Natural killer cell (primary cell): ENCODE data around the gene GALT. TPM values are rescaled to one million over a fixed set of nuclear protein-coding genes. Genes with fewer than 3 reads are reported as not detected.

ENCODE experiments used
- ATAC-seq, 3 donors: fragments of 150-1000 bp in 2 of 3; fragments of 200-7000 bp in 1 of 3; cut with Tn5 transposase; 1 replicate in 1 of 3; 2 replicates in 2 of 3; pipeline ENCODE4 v1.10.0; 2021; ENCODE audit warnings: mild to moderate bottlenecking in 2 of 3, moderate library complexity in 2 of 3
- DNase-seq, 2 donors: peaks; one replicate each; pipeline versions ENCODE4 v3.0.0 to v3.0.0-alpha.2; 2013 to 2021; ENCODE audit warnings: mixed read lengths in 1 of 2
- H3K27ac ChIP-seq: one replicate; pipeline ENCODE4 v1.5.1; 2013; ENCODE audit warnings: mild to moderate bottlenecking, low read length
- H3K27me3 ChIP-seq: one replicate; pipeline ENCODE4 v1.6.1; 2013; ENCODE audit warnings: low read length; ENCODE audit not compliant: control insufficient read depth, insufficient read depth
- H3K36me3 ChIP-seq: one replicate; pipeline ENCODE4 v1.6.1; 2013; ENCODE audit warnings: low read length; ENCODE audit not compliant: control insufficient read depth, insufficient read depth
- H3K4me1 ChIP-seq: one replicate; pipeline ENCODE4 v1.6.1; 2013; ENCODE audit warnings: low read length; ENCODE audit not compliant: control insufficient read depth, insufficient read depth
- H3K4me3 ChIP-seq: one replicate; pipeline ENCODE4 v1.5.1; 2013; ENCODE audit warnings: low read length
- H3K9me3 ChIP-seq: one replicate; pipeline ENCODE4 v1.6.1; 2013; ENCODE audit warnings: low read length; ENCODE audit not compliant: control insufficient read depth, insufficient read depth
- H3K27ac Mint-ChIP-seq, 2 donors: one replicate each; pipeline ENCODE4 v1.8.0; 2022; ENCODE audit warnings: mild to moderate bottlenecking in 2 of 2, mixed read lengths in 2 of 2, moderate library complexity in 1 of 2
- H3K27me3 Mint-ChIP-seq, 2 donors: one replicate each; pipeline ENCODE4 v1.8.0; 2022; ENCODE audit warnings: low read depth in 2 of 2, mixed read lengths in 2 of 2
- H3K36me3 Mint-ChIP-seq: one replicate; pipeline ENCODE4 v1.8.0; 2022; ENCODE audit warnings: mixed read lengths
- H3K4me1 Mint-ChIP-seq, 2 donors: one replicate each; pipeline ENCODE4 v1.8.0; 2022; ENCODE audit warnings: mixed read lengths in 2 of 2
- H3K4me3 Mint-ChIP-seq: one replicate; pipeline ENCODE4 v1.8.0; 2022; ENCODE audit warnings: mild to moderate bottlenecking, moderate library complexity, mixed read lengths
- H3K9me3 Mint-ChIP-seq, 2 donors: one replicate each; pipeline ENCODE4 v1.8.0; 2022; ENCODE audit warnings: mixed read lengths in 2 of 2
- CTCF ChIP-seq: fragments of 200-600 bp; IDR thresholded peaks from one replicate; pipeline ENCODE4 v1.8.0; 2022; ENCODE audit warnings: antibody characterized with exemption
- WGBS: methylation state at CpG from one replicate; pipeline ENCODE4 v1.1.7; 2013; ENCODE audit warnings: missing lambda C conversion rate; ENCODE audit not compliant: insufficient coverage; 5-methylcytosine and 5-hydroxymethylcytosine counted together
- intact Hi-C: fragments of 100-400 bp; cut with micrococcal nuclease; formaldehyde crosslinking; loops from one replicate; pipeline ENCODE4 v1.14.2; 2022
- total RNA-seq, 4 donors: library from RNA; stranded (reverse); fragments of 120-200 nt in 1 of 4; gene quantifications; one replicate each; pipeline versions ENCODE4 v1.2.3 to v1.2.4, GENCODE V29; 2013 to 2022

The GALT gene
- total RNA-seq, 3 donors from 2014 or later (not counting 1 experiment from before 2014, with no cell fraction given), result 81.9 to 118 (median 89.3) TPM

- DNase-seq (no peak), ATAC-seq (no peak)
- intact Hi-C loops, result no loop called here
- peaks cover 3% of the 10 kb centered on the region for H3K36me3 ChIP-seq
- no peaks in the 10 kb centered on the region for H3K27me3 ChIP-seq
- no peak for TF ChIP-seq CTCF
- Mint-ChIP-seq H3K9me3 (no peaks in the 10 kb centered on the region), H3K36me3 (no peaks in the 10 kb centered on the region), H3K27me3 (no peaks in the 10 kb centered on the region), H3K27ac (no peak overlapping the region), H3K4me3 (no peak overlapping the region), H3K4me1 (peaks cover 16 to 18% of the 10 kb centered on the region in 2 donors)
- no peak overlapping the region for H3K4me3 ChIP-seq
- WGBS, result 100% methylated on average over 2 of the region's 5 CpGs
- H3K9me3 ChIP-seq, result no peaks in the 10 kb centered on the region
- peaks cover 10% of the 10 kb centered on the region for H3K4me1 ChIP-seq
- H3K27ac ChIP-seq, result no peak overlapping the region
Observed at GRCh38 chr9:34656992-34657391, 10.5 kb downstream of the GALT start.

- Histone ChIP-seq H3K27me3 (no peaks in the 10 kb centered on the region), H3K4me1 (no peaks in the 10 kb centered on the region), H3K9me3 (no peaks in the 10 kb centered on the region), H3K36me3 (peaks cover 3% of the 10 kb centered on the region), H3K27ac (no peak overlapping the region), H3K4me3 (no peak overlapping the region)
- intact Hi-C loops, result no loop called here
- no peak overlapping the region for H3K4me3 Mint-ChIP-seq
- H3K27me3 Mint-ChIP-seq, result no peaks in the 10 kb centered on the region
- no peaks in the 10 kb centered on the region for H3K36me3 Mint-ChIP-seq
- H3K9me3 Mint-ChIP-seq, result no peaks in the 10 kb centered on the region
- DNase-seq (no peak), ATAC-seq (no peak)
- 96% methylated on average over 14 of the region's 14 CpGs for WGBS
- H3K4me1 Mint-ChIP-seq, result peaks cover 3 to 5% of the 10 kb centered on the region in 2 donors
- TF ChIP-seq CTCF, result no peak
- H3K27ac Mint-ChIP-seq, result no peak overlapping the region
Observed at GRCh38 chr9:34658461-34658860, 12.0 kb downstream of the GALT start.

GRCh38 chr9:34659592-34660253 is 13.2 kb downstream of the GALT start:
- Histone ChIP-seq H3K4me1 (peaks cover 10% of the 10 kb centered on the region), H3K36me3 (peaks cover 3% of the 10 kb centered on the region), H3K27me3 (no peaks in the 10 kb centered on the region), H3K9me3 (no peaks in the 10 kb centered on the region), H3K4me3 (no peak overlapping the region), H3K27ac (no peak overlapping the region)
- Mint-ChIP-seq H3K4me1 (peaks cover 13 to 14% of the 10 kb centered on the region in 2 donors), H3K9me3 (no peaks in the 10 kb centered on the region), H3K27ac (no peak overlapping the region), H3K36me3 (no peaks in the 10 kb centered on the region), H3K4me3 (no peak overlapping the region), H3K27me3 (no peaks in the 10 kb centered on the region)
- intact Hi-C loops, result no loop called here
- WGBS, result 94% methylated on average over 8 of the region's 8 CpGs
- TF ChIP-seq CTCF, result no peak
- DNase-seq (no peak), ATAC-seq (no peak)
